RWPE1 (cell line): Measurements from ENCODE around the gene VPS37C.
A peak's percentile ranks its signal among the peaks of the same experiment; 100 is the strongest.

ENCODE experiments used
- CTCF ChIA-PET: fragments of 350-600 bp; sonication (Branson Sonifier 250); formaldehyde crosslinking; extraction: SDS; loops from one replicate; lab custom pipeline; 2021; lab: Yijun Ruan, JAX
- POLR2A ChIA-PET: fragments of 400-600 bp; formaldehyde crosslinking; extraction: SDS; loops from one replicate; lab custom pipeline; 2020; ENCODE audit warnings: antibody characterized with exemption; ENCODE audit not compliant: low non-redundant PET; lab: Yijun Ruan, JAX
- DNase-seq: peaks from one replicate; pipeline ENCODE4 v3.0.0; 2012; ENCODE audit warnings: low spot score
- H3K27ac ChIP-seq: fragments of 450-650 bp; 2 replicates; pipeline ENCODE4 v1.5.1; 2017
- CTCF ChIP-seq: fragments of 450-650 bp; conservative IDR thresholded peaks from 2 replicates; pipeline ENCODE4 v1.5.1; 2017; ENCODE audit warnings: low read depth, mild to moderate bottlenecking

The VPS37C gene

GRCh38 chr11:61149624-61150615 is 11.3 kb downstream of the VPS37C start:
- CTCF ChIA-PET, result interaction anchor here (1.7 kb wide), 1 partner anchor 21 kb away, joined by 5 read pairs; no protein-coding TSS in a partner anchor
- no peak for TF ChIP-seq CTCF
- POLR2A ChIA-PET, result no interaction called here

GRCh38 chr11:61147791-61148620 is 13.2 kb downstream of the VPS37C start:
- DNase-seq, result no peak

More at GRCh38 chr11:61149624-61150615, 11.3 kb downstream of the VPS37C start:
- DNase-seq, result peak; percentile 45
- H3K27ac ChIP-seq, result peak overlapping the region; percentile 47

GRCh38 chr11:61147271-61147670 is 14.0 kb downstream of the VPS37C start:
- TF ChIP-seq CTCF, result no peak
- H3K27ac ChIP-seq, result no peak overlapping the region
- CTCF ChIA-PET, result no interaction called here
- no peak for DNase-seq
- POLR2A ChIA-PET, result no interaction called here

More at GRCh38 chr11:61147791-61148620, 13.2 kb downstream of the VPS37C start:
- H3K27ac ChIP-seq, result no peak overlapping the region
- TF ChIP-seq CTCF, result no peak
- CTCF ChIA-PET, result interaction anchor here (0.7 kb wide), 1 partner anchor 132 kb away, joined by 6 read pairs; no protein-coding TSS in a partner anchor
- POLR2A ChIA-PET, result no interaction called here

GRCh38 chr11:61146416-61146815 is 14.8 kb downstream of the VPS37C start:
- ChIA-PET CTCF (no interaction called here), POLR2A (no interaction called here)
- no peak overlapping the region for H3K27ac ChIP-seq
- no peak for DNase-seq
- no peak for TF ChIP-seq CTCF

- H3K27ac ChIP-seq, result no peak overlapping the region
- no peak for TF ChIP-seq CTCF
- CTCF ChIA-PET, result no interaction called here
- no peak for DNase-seq
- POLR2A ChIA-PET, result no interaction called here
Measured at GRCh38 chr11:61145228-61146005, 15.8 kb downstream of the VPS37C start.
